Stimulated activated CD4-positive, alpha-beta T cell treated with anti-CD3 and anti-CD28 coated beads, Interleukin-4, amount 100 ng/mL, for 48 hours (primary cell): ENCODE data around the gene SEMA4D.

ENCODE experiments used
- DNase-seq, 2 donors: peaks; one replicate each; pipeline ENCODE4 v3.0.0-alpha.2; 2020; ENCODE audit warnings: low read depth in 2 of 2

SEMA4D gene

DNA sequence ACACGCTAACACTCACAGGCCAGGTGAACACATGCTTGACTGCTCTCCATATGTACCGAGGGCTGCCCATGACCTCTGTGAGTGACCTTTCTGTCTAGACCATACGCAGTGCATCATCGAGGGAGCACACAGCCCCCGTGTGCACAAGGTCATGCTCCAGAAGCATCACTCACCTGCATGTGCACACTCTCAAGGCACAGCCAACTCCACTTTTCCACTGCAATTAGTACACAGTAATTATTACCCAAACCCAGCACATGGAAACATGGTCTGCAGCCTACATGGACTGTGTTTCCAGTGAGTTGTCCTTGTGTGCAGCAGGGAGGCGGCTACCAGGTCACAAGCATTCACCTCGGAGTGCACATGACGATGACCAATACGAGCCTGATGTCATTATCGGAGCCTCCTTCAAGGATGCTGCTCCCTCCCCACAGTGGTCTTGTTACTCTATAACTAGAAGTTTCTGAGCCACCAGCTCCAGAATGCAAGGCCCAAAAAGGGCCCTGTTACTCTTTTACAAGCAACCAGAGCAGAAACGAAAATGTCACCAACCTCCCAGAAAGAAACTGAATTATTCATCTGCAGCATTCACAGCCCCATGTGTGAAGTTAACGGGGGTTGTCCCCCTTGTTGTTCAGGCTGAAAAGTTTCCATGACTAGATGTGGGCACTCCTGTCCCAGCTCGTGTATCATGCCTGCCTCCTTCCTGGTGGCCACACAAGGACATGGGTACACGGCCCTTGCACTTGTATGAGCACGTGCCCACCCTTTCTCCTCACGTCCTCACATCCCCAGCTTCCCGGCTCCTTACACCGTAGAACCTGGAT lies 31.2 kb downstream of the SEMA4D start:
- DNase-seq, result peak in 1 of 2 donors; percentile 43

DNA sequence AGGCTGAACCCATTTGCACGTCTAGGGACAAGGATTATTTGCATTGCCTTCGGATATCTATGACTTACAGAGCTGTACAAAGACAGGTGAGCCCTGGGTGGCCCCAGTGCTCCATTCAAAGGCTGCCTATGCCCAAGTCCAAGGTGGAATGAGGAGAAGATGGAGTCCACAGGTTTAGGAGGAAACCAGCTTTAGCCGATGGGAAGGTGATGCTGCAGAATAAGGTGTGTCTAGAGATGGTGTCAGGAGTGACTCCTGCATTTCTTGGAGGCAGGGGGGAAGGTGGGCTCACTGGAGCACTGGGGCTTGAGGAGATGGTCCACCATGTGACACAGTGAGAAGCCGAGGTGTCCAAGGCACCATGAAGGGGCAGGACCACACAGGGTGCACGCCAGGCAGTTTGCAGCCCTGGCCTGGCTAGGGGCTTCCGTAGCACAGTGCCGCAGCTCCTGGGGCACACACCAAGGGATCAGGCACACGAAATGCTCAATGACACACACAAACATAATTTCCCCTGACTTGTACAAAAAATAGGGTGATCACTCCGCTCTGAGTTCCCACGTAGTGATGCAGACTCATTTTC lies 32.1 kb downstream of the SEMA4D start:
- DNase-seq, result no peak

DNA sequence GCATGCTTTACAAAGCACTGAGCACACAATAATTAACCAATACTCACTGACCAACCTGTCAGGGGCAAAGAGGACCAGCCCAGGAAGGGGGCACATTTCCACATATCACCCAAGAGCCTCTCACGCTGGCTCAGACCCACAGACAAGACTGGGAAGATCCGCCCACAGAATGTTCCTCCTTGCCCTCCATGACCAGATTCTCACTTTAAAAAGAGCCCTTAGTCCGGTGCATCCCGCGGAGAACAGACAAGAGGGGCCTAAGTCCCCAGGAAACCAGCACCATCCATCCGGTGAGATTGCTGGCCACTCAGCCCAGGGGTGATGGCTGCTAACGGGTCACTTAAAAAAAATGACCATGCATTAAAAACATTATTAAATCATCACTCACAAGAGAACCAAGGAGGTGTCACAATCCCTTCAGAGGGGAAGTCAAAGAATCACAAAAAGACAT lies 32.9 kb downstream of the SEMA4D start:
- DNase-seq, result no peak

DNA sequence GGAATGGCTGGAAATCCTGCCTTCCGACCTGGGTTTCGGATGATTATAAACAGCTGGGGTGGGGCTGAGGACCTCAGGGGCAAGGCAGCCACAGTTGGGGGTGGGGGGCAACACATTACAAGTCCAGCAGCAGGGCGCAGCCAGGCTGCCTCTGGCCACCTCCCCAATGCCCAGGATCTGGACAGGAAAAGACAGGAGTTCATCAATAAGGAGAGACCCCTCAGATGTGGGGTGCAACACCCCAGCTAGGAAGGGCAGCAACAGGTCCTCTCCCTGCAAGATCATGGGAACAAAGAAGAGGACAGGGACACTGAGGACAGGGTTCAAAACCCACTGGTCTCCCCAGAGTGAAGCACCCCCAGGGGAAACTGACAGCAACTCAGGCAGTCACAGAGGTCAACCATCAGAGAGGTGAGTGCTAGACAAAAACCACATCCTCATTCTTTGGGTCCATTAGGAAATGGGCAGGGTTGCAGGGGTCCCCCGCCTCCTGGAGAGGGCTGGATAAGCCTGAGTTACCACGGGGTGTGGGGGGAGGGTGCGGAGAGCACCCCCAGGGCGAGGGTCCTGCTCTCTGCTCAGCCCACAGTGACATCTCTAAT lies 33.5 kb downstream of the SEMA4D start:
- DNase-seq, result no peak

DNA sequence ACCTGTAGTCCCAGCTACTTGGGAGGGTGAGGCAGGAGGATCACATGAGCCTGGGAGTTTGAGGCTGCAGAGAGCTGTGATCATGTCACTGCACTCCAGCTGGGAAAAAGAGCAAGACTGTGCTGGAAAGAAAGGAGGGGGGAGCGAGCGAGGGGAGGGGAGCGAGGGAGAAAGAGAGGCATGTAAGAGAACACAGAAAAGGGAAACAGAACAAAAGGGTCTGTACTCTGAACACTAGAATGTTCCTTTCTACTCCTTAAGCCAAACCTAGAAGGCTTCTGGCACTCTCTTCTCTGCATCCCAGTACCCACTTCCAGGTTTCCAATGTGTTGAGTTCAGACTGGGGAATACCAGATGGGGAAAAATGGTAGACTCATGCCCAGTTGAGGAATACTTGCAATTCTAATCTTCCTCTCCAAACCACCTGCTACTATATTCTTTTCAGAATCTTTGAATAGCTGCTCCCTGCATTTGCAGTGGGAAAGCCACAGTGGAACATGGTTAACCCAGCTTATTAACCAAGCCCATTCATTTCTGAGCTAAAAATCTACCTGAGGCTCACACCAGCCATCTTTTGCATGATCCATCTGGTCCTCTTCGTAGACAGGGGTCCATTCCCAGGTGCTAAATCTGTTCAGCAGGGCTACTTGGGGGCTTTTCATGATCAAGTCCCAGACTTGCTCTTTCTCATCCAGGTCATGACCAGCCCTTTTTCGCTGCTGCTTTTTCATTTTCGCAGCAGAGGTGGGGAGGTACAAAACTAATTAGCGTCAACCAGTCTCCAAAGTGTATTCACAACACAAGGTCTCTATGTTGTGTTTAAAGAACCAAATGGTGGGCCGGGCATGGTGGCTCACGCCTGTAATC lies 34.9 kb downstream of the SEMA4D start:
- no peak for DNase-seq

DNA sequence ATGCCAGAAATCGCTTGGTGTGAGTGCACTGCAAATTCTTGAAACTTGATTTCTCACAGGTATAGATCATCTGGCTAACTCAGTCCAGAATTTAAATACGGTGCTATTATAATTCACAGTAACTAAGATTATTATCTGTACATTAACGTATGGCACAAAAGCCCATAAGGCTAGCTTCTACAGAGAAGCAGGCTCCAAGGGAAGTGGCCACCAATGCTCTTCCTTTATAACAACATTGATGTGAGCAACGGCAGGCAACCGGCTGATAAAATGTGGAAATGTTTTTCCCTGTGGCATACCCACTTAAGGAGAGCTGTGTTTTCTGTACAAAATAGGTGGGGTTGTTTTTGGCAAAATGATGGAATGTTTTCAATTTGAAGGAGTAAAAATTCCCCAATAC lies 35.7 kb downstream of the SEMA4D start:
- no peak for DNase-seq

DNA sequence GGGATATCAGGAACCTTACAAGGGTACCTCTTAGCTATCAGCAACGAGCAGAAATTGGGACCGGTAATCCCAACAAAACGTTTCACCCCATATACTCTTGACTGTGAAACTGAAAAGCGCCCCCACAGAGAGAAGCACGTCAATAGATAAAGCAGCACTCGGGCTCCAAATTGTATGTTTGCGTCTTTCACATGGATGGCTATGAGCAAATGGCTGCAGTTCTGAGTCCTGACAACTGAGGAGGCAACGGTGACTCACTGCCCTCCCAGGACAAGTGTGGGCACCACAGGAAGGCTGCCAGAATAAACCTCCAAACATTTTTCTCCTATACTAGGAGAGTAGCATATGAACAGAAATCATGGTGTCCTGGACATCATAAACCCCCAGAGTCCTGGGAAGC lies 36.6 kb downstream of the SEMA4D start:
- DNase-seq, result no peak

DNA sequence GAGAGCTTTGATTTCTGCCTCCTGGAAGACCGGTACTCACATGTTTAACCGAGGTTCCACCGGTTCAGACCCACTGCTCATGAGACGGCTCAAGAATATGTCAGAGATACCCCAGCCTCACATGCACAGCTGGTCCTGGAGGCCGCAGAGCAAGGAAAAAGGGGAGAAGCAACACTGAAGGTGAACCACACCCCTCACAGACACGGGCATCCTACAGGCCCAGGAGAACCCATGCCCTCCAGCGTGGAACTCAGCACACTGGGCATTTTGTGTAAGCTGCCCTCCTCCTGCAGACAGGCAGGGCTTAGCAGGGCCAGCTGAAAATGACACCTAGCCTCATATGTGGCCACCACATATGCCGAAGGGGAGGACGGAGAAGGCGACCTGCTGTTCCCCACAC lies 37.4 kb downstream of the SEMA4D start:
- no peak for DNase-seq

DNA sequence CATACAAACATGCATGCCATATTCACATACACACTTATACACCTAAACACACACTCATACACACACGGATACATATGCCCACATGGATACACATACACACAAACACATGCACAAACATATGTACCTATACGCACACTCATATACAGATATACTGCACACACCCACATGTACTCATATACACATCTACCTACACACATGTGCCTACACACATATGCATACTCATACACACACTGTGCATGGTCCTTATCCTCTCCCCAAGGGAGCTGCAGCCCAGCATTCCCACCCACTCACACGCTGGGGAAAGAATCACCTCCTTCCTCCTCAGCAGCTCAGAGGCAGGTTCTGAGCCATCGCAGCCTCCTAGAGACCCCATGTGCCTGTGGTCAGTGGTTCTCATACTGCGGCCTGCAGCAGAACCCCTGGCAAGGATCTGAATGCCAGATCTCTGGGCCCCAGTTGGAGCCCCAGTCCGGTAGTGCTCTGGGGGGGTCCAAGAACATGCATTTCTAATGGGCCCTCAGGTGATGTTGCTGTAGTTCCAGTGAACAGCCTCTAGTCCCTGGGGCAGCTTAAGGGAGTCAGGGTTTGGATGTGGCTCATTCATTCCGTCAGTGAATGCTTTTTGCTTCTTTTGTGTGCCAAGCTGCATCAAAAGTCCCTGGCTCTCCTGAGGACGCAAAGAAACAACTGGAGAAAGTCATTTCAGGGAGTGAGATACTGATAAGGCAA lies 39.0 kb downstream of the SEMA4D start:
- DNase-seq, result no peak

DNA sequence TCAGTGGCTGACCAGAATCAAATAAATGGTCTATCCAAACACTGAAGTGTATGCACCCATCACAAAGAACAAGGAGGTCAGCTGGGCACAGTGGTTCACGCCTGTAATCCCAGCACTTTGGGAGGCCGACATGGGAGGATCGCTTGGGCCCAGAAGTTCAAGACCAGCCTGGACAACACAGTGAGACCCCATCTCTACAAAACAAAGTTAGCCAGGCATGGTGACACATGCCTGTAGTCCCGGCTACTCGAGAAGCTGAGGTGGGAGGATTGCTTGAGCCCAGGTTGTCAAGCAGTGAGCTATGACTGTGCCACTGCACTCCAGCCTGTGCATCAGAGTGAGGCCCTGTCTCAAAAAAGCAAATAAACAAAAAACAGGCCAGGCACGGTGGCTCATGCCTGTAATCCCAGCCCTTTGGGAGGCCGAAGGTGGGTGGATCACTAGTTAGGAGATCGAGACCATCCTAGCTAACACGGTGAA lies 40.5 kb downstream of the SEMA4D start:
- no peak for DNase-seq

DNA sequence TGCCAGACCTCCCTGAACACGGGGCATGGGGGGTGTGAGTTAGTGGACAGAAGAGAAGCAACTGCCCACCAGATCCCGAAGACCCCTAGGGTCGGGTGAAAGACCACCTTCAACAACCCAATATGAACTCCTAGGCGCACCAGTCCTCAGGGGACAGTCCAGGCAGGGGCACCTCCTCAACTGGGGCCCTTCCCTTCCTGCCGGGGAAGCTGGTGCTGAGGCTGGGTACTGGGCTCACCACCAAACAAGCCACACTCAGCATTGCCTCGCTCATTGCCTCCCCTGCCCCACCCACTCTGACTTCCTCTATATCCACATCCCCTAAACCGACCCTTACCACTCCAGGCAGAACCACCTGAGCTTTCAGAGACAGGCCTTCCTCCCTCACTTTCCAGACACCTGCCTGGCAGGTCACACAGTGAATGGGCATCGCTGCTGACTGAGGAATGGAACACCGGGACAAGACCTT lies 42.5 kb downstream of the SEMA4D start:
- no peak for DNase-seq

DNA sequence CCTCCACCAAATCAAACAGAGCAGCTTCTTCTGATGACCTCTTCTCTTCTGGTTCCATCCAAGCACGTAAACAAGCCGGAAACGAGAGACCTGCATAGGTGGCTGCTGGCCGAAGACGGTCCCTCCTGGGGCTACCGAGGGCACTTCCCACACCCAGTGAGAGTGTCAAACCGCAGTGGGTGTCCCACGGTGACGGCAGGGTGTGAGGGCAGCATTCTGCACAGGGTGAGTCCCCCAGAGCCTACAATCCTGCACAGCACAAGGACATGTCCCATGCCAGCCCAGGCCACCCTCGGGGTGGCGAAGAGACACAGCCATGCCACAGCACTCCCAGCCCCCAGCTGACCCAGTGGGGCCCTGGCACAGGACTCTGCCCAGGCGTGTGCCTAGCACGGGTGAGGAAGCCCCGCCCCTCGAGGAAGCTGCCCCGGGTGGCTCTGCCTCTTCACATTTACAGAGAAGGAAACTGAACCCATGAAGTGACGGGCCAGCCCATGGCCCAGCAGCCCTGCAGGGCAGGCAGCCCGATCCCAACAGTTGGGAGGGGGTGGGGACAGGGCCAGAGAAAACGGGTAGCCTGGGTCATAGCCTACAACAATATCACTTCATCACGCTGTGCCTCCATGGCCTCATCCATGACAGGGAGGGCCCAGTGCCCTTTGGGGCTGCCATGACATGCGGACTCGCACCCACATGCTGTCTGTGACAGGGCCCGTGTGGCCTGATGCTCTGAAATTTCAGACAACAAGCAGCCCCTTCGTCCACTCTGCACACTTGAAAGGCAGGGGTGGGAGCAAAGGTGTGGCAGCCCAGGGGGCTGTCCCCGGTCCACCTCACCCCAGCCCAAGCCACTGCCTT lies 43.2 kb downstream of the SEMA4D start:
- DNase-seq, result no peak

DNA sequence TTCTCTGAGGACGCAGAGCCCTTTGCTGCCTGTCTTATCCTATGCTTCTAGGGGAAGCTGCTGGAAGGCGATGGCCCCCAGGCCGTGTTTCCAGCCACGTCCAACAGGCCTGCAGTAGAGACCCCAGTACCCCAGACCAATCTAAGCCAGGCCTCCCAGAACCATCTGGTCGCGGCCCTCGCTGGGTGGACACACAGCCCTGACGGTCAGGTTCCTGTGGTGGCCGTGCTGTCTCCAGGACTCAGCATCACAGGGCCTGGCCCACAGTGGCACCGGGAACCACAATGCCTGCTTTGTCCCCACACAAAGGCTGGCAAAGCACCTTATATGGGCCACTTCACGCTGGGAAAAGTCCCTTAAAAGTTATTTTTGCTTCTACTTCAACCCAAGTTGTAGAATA lies 44.5 kb downstream of the SEMA4D start:
- DNase-seq, result no peak

DNA sequence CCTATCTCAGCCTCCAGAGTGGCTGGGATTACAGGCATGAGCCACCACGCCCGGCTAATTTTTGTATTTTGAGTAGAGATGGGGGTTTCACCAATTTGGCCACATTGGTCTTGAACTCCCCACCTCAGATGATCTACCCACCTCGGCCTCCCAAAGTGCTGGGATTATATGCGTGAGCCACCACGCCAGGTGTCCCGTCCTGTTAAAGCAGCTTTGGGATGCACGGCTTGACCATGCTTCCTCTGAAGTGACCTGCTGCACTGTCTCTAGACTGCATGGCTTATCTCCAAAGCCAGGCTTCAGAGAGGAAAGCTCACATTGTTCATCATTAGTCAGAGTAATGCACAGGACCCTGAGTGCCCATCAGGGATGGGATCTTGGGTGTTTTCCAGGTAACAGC lies 45.4 kb downstream of the SEMA4D start:
- DNase-seq, result no peak

DNA sequence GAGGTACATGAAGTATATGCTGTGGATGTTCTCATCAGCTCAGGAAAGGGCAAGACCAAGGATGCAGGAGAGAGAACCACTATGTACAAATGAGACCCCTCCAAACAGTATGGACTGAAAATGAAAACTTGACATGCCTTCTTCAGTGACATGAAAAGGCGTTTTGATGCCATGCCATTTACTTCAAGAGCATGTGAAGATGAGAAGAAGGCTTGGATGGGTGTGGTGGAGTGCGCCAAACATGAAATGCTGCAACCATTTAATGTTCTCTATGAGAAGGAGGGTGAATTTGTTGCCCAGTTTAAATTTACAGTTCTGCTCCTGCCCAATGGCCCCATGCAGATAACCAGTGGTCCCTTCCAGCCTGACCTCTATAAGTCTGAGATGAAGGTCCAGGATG lies 47.7 kb downstream of the SEMA4D start:
- DNase-seq, result no peak

DNA sequence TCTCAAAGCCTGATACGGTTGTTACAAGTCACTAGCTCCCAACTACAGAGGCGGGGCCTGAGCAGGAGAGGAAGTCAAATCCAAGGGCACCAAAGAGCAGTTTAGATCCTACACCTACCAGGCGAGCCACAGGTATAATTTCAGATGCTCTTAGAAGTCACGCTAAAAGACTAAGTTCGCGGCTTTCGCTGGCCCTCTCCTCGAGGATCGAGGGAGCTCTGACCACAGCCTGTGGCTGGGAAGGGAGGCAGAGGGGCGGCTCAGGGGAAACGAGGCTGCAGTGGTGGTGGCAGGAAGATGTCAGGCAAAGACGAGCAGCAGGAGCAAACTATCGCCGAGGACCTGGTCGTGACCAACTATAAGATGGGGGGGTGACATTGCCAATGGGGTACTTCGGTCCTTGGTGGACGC lies 48.6 kb downstream of the SEMA4D start:
- no peak for DNase-seq

DNA sequence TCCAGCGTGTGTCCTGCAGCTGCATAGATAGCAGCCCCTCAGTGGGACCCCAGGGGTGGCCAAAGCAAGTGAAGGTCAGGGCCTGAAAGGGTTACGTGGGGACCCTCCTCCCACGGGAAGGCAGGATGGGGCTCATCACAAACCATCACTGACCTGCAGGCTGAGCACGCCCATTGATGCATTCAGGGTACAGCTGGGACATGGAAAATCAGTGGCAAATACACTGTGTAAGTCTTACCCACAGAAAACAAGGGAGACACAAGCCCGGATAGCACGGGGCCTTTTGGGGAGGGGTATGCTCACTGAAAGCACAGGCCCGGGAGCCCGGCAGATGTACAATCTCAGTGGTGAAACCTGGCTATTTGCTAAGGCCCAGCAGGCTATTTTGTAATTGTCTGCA lies 49.1 kb downstream of the SEMA4D start:
- no peak for DNase-seq

DNA sequence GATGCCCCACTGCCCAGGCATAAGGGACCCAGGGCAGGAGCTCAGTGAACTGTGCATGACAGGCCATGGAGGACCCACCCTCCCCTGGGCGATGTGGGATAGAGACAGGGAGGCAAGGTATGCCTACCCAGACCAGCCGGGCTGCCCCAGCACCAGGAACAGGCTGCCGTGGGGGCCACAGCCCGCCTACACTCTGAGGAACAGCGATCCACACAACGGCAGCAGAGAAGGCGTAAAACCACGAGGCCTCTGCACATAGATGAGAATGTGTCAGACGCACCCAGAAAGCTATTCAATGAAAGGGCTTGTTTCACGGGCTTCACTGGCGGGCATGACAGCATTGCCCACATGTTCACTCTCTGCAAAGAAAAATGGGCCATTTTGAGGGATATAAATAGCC lies 49.5 kb downstream of the SEMA4D start:
- DNase-seq, result peak in 1 of 2 donors; percentile 30

DNA sequence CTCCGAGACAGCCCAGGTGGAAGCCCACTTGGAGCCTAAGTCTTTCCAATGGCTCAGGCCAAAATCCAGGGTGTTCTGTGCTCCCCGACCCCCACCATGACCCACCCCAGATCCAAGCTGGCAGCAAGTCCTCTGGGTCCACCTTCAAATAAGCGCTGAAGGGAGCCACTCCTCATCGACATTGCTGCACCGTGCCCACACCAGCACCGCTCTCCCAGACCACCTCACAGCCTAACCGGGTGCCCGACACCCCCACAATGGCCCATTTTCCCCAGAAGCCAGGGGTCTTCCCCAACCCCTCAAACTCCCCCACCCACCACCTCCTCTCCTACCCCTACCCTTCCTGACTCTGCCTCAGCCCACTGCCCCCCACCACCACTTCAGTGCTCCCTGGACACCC lies 50.5 kb downstream of the SEMA4D start:
- no peak for DNase-seq

DNA sequence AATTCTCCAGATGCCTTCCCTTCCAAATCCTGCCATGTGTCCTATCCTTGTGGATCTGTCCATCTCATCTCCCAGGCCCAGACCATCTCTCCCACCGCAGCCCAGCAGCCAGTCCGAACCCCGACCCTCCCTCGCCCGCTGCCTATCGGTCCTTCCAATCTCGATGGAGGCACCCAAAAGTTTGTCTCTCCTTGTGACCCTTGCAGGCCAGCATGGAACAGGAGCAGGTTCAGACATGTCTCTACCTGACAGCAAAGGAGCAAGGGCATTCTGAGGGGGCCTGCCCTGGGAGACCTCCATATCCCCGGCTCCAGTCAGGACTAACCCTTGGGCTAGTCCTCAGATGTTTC lies 51.0 kb downstream of the SEMA4D start:
- no peak for DNase-seq
